HG03045 (cell line): ENCODE measurements around the gene SDSL.

Experiments
- ATAC-seq: cut with Tn5 transposase; IDR thresholded peaks from one replicate; pipeline ENCODE4 v1.9.1; 2021; ENCODE audit warnings: mild to moderate bottlenecking, moderate library complexity; ENCODE audit not compliant: unreplicated experiment

SDSL gene

GRCh38 chr12:113479216-113479589 is 57.0 kb downstream of the SDSL start:
- no peak for ATAC-seq

DNA sequence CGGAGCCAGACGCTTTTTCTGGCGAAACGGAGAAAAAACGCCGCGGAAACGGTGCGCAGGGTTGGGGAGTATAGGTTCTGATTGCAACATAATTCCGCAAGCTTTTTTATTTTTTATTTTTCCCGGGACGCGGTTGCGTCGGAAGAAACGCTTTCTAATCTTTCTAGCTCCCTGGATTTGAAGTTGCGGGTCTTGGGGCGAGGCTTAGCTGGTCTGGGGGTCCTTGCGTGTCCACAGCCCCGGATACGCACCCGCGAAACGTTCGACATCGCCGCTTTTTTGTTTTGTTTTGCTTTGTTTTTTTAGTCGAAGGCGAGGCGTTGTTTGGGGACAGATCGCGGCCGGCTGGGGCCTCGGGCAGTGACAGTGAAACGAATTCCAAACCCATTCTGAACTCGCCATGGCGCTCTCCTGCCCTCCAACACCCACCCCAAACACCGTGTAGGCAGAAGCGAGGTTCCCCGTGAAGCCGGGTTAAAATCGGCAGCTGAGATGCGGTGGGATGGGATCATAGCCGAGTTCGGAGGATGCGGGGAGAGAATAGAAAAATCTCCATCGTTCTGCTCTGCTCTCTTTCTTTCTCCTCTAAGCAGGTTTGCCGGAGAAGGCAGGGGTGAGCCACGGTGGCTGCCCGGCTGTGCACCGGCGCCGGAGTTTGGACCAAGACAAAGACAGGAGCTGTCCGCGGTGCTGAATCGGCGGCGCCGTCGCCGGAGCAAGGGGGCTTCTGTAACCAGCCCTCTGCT is 57.6 kb downstream of the SDSL start:
- no peak for ATAC-seq

- no peak for ATAC-seq
Observed at GRCh38 chr12:113480336-113480971, 58.3 kb downstream of the SDSL start.

- ATAC-seq, result no peak
Observed at GRCh38 chr12:113482334-113482733, 60.2 kb downstream of the SDSL start.

DNA sequence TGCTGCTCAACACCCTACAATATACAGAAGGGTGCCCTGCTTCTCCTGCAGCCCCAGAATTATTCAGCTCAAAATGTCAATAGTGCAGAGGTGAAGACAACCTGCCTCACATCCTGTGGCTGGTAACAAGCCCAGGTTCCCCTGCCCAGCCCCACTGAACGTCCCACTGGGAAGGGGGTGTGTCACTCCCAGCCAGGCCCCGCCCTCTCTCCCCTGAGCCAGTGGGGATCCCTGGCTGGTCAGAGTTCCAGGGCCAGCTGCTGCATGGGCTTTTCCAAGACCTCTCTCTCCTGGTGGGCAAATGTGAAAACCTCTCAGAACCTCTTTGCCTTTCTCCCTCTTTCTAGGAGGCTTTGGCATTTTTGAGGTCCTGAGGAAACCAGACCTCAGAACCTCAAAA is 63.1 kb downstream of the SDSL start:
- ATAC-seq, result no peak

DNA sequence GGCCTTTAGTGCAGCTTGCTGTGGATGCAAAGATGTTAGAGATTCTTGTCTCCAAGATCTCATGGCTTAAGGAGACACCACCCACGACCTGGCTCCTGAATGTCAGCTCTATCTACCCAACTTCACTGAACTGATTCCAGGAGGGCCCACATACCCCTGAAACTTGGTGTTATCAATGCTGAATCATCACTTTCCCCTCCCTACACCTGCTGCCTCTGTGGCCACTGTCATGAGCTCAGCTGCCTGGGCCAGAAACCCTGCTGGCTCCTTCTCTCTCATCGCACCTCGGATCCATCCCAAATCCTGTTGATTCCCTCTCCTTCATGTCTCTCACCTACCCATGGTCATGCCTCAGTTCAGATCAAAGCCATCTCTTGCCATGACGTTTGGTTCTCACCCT is 64.5 kb downstream of the SDSL start:
- ATAC-seq, result no peak
